22Rv1 (cell line): ENCODE data around the gene RSRC1.

Experiments used
- ZFX ChIP-seq: fragments of 450-650 bp; IDR thresholded peaks from 2 replicates; pipeline ENCODE4 v1.6.1; 2017; ENCODE audit warnings: antibody characterized with exemption, borderline replicate concordance
- TF ChIP-seq, protein P1 (sequence below): fragments of 450-650 bp; IDR thresholded peaks from 2 replicates; pipeline ENCODE4 v1.5.1; 2017; ENCODE audit warnings: mild to moderate bottlenecking

DNA sequence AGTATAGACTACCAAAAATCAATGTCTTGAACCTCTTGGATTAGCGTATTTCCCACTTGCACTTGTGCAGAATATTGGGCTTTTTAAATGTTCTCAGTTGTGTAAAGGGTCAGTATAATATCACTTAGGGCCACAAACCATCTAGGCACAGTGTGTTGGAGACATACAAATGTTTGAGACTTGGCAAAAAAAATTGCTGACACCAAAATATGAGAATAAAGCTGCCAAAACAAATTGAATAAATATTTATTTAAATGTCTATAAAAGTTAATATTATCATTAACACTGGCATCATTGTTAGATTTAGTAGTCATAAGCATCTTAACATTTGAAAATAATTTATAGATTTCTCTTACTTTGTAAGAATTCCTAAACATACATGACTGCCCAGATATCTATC lies 430.2 kb downstream of the RSRC1 start:
- TF ChIP-seq, protein P1, sequence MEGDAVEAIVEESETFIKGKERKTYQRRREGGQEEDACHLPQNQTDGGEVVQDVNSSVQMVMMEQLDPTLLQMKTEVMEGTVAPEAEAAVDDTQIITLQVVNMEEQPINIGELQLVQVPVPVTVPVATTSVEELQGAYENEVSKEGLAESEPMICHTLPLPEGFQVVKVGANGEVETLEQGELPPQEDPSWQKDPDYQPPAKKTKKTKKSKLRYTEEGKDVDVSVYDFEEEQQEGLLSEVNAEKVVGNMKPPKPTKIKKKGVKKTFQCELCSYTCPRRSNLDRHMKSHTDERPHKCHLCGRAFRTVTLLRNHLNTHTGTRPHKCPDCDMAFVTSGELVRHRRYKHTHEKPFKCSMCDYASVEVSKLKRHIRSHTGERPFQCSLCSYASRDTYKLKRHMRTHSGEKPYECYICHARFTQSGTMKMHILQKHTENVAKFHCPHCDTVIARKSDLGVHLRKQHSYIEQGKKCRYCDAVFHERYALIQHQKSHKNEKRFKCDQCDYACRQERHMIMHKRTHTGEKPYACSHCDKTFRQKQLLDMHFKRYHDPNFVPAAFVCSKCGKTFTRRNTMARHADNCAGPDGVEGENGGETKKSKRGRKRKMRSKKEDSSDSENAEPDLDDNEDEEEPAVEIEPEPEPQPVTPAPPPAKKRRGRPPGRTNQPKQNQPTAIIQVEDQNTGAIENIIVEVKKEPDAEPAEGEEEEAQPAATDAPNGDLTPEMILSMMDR = no peak
- no peak for TF ChIP-seq ZFX
